GM21390 (cell line): ENCODE results near the gene PKD1L1.

Experiments used
- ATAC-seq: cut with Tn5 transposase; IDR thresholded peaks from one replicate; pipeline ENCODE4 v1.9.1; 2021; ENCODE audit not compliant: unreplicated experiment

Gene PKD1L1

DNA sequence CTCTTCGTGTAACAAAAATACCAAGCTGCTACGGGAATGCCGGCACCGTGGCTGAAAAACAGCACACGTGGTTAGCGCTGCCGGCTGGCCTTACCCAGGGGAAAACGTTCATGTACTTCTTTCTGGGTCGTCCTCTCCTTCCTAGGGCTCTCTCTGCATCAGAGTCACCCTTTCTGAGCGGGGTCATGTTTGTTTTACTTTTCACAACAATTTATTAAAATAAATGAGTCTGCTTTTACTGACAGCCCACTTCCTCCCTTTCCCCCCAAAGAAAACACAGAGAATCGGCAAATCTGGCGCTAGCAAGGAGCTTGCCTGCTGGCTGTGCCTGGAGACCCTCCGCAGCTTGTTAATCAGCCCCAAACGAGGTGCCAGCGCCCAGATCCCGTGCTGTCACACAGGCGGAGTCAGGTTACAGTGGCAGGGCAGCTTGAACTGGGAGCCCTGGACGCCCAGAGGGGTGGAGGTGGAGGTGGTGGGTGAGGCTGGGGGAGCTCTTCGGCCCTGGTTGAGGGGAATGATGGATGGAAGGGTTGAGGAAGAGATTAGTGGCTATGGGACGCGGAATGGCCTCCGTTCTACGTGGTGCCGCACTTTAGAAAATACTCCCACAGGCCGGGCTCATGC, 204.2 kb downstream of the PKD1L1 start:
- ATAC-seq, result no peak

DNA sequence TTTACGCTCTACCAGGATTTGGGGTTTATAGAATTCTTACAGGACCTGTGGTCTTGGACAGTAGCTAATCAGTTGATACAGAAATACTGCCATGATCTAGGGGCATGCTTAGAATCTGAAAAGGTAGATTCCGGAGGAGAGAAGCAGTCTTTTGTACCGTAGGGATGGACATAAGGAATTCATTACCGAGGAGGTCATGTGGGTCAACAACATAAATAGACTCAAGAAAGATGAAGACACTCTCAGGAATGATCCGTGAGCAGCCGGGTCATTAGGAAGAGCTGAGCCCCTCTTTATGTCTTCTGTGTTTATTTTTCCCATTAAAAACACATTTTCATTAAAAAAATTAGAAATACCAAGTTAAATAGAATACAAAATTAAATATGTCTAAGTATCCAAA, 206.3 kb downstream of the PKD1L1 start:
- ATAC-seq, result no peak

DNA sequence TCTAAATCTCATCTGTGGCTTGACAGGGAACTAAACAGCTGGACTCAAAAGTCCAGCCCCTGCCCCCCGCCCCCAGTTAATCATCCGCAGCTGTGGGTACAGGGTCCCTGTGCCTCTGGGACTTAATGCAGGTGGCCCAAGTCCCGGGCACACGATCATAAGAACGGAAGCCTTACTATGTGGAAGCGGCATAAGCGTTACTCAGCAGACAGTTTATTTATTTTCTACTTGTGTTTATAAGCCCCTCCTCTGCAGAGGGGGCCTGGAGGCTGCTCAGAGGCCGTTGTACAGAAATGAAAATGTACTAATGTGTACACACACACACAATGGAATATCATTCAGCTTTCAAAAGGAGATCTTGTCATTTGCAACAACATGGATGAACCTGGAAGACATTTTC, 208.4 kb downstream of the PKD1L1 start:
- no peak for ATAC-seq

DNA sequence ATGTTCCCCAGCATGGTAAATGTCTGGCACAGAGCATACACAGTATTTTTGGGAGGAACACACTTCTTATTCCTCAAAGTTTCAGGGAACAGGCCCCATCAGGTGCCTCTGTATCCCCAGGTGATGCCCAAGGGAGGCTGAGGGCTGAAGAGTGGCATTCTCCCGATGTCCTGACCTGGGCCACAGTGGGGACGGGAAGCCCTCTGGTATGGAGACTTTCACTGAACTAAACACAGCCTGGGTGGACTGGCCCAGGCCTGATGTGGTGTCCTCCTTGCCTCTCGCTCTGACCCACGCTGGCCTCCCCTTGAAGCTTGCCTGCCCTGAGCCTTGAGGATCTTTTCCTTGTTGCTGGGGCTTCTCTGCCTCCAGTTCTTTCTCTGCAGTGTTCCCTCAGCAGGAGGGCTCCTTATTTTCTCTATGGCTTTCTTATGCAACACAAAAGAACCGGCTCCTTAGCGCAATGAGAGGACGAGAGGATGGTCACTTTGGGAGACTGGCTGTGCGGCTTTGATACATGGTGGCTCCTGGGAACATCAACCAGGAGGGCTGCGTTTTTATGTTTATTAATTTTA, 208.9 kb downstream of the PKD1L1 start:
- no peak for ATAC-seq

DNA sequence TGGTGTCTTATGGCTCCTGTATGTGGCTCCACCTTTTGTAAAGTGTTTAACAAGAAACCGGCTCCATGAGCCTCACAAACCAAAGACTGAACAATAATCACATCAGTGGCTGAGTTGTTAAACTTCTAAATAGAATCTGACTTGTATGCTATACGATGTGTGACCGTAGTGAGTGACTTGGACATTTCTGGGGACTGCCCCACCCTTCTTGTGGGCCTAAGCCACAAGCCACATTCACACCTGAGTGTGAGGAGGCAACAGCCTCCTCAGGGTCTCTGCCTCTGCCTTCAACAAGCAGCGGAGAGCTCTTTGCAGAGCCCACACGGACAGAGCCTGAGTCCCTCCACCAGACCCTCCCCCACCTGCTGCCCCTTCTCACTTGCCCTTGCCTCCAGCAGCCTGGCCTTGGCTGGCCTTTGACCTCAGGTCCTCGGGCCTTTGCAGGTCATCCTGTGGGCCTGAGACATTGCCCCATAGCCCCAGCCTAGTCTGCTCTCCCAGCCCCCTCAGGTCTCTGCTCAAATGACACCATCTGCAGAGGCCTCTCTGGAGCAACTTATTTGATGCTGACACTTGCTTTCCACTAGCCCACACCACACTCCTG, 209.6 kb downstream of the PKD1L1 start:
- ATAC-seq, result no peak

DNA sequence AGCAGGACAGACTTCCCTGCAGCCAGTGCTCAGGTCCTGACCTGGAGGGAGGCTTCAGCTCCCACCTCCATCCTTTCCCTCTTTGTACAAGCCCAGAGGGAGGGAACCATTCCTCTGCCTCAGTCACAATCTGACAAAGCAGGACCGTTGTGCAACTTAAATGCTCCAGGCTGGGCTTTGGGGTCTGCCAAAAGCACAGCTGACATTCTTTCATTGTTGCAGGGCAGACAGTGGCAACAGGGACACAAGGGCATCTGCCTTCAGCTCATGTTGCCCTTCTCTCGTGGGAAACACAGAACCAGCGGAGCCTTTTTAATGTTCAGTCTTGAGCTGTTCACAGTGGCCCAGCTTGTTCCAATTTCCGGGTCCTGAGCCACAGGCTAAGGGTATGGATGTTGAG, 210.7 kb downstream of the PKD1L1 start:
- ATAC-seq, result no peak

DNA sequence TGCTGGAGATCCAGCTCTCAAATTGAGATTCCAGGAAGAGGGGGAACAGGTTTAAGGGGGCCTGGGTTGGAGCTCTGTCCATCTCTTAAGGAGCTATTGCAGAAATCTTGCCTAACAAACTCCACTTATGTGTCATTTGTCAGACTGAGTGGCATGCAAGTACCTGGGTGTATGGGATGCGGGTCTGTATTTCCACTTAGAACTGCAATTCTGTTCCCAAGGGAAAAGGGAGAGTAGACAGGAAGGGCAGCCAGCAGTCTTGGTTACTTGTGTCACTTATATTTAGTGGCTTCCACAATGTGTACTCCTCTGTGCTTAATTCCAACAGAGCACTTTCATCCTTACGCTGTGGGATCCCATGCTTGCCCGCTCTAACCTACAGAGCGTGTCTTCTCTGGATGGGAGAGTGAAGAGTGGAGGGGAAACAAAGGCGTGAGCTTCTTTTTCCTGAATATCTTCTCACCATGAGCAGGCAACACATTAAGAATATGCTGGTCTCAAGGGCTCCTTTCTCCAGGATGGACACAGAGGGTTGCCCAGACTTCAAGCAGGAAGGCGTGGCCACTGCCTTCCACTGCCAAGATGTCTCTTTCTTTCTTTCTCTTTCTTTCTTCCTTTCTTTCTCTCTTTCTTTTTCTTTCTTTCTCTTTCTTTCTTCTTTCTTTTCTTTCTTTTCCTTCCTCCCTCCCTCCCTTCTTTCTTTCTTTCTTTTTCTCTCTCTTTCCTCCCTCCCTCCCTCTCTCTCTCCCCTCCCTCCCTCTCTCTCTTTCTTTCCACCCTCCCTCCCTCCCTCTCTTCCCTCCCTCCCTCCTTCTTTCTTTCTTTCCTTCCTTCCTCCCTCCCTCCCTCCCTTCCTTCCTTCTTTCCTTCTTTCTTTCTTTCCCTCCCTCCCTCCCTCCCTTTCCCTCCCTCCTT, 212.6 kb downstream of the PKD1L1 start:
- no peak for ATAC-seq

DNA sequence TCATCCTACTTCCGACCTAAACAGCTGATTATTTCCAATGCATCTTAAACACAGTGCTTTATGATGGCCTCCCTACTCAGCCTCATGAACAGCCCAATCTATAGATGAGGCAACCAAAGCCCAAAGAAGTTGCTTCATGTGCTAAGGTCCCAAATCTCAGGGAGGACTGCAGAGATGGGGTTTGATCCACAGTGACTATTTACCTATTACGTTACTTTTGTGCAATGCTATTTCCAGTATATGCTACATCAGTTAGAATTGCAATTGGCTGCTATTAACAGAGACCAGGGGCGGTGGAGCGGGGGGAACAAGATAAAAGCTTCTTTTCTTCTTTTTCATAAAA, 213.3 kb downstream of the PKD1L1 start:
- ATAC-seq, result no peak

DNA sequence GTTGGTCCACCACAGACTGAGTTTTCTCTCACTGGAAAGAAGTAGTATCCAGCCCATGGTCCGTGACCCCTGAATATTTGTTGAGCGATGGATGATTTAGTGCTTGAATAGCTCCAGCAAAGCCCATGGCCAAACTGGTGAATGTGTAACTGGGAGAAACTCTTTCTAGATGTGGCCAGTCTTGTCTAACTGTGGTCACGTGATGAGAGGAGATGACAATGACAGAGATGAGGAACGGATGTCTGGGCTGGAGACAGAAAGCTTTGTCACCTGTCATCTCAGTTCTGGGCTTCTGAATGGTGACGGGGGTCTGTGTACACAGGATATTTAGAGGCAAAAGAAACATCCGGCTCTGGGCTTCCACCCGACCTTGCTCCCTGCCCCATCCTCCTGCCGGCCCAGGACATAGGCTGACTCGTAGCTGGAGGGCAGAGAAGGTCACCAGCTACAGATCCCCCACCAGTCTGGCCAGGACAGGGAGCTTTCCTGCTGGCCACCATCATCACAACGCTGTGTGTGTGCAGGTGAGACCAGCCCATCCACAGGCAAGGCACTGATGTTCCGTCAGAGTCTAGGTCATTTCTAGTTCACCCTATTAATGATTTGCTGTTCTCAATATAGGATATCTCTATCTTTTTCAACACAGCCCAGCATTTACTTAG, 213.8 kb downstream of the PKD1L1 start:
- no peak for ATAC-seq

DNA sequence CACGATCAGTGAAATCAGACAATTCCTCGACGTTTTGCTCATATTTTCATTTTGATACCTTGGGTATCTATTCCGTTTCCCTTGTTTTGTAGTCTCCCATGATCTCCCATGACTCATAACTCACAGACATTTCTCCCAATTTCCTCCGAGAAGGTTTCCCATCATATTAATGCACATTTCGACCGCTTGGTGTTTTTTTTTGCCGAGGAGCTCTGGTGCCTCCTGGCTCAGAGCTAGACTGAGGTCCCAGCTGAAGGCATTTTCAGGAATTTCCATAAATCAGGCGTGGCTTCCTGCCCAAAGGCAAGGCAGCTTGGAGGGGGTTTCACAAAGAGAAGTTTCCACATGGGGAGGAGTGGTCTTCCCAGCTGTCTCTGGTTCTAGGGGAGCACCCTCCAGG, 218.1 kb downstream of the PKD1L1 start:
- no peak for ATAC-seq

DNA sequence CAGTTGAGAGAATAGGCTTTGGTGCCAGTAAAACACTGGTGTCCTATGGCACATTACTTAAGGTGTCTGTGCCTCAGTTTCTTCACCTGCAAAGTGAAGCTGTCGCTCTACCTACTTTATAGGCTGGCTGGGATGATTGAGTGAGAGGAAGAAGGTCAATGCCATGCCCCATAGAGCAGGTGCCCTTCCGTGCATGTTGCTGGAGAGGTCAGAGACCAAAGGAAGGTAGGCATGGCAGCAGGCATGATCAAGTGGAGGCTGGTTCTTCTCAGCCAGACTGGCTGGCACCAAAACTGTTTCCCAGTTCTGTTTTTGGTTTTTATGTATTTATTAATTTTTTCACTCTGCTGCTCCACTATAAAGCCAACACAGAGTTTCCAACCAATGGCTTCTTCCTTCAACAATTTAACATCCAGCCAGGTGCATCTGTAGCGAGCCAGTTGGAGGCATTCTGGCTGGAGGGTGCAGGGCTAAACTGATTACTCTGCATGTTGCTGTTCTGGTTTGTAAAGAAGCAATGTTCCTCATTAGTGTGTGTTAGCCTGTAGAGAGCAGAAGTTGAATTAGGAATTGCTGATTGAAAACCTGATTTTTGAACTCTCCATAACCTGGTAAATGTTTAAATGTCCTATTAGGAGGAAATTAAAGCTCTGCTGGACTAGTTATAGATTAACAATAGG, 222.1 kb downstream of the PKD1L1 start:
- ATAC-seq, result no peak

DNA sequence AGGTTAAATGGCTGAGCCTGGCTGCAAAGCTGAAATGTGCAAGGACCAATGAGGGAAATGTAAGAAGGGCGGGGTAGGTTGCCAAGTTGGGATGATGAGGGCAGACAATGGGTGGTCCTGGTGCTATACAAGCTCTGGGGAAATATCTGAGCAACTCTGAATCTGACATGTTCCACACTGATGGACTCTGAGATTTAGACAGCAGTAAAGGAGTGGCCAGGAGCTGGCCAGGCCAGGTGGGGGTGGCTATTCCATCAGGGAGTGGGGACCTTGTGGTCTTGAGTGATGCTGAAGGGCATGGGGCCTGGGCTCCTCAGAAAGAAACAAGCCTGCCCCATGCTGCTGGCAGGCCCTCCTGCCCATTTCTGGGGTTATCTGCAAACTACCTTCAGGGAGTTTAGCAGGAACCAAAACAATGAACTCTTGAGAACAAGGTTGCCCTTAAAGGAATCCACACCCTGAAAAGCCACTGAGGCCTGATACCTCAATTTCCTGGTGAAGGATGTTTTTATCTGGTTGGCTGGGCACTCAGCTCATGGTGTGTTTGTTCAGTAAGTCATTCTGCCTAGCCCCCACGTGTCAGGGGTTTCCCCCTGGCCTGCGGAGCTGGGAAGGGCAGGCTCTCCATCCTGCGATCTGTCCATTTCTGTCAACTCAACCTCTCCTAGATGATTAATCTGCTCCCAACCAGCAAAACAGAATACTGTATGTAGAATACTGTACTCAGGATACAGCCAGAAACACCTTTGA, 223.1 kb downstream of the PKD1L1 start:
- ATAC-seq, result no peak
